ENCODE data around the gene CDC42BPG.

The CDC42BPG gene

GRCh38 chr11:64788321-64789215 is 55.9 kb downstream of the CDC42BPG start:
- no peak overlapping the region for H3K27ac ChIP-seq
- TF ChIP-seq CTCF (IDR thresholded peaks at IDR 0.05), result no peak
- DNase-seq (ENCODE audit: low spot score), result no peak
- H3K4me3 ChIP-seq, result no peak overlapping the region

GRCh38 chr11:64787526-64788320 is 56.7 kb downstream of the CDC42BPG start:
- no peak overlapping the region for H3K27ac ChIP-seq
- TF ChIP-seq CTCF (IDR thresholded peaks at IDR 0.05), result peak; percentile 27
- DNase-seq (ENCODE audit: low spot score), result no peak
- no peak overlapping the region for H3K4me3 ChIP-seq

GRCh38 chr11:64786308-64786707 is 58.1 kb downstream of the CDC42BPG start:
- no peak for TF ChIP-seq CTCF (IDR thresholded peaks at IDR 0.05)

GRCh38 chr11:64784813-64785581 is 59.5 kb downstream of the CDC42BPG start:
- Histone ChIP-seq H3K4me3 (no peak overlapping the region), H3K27ac (no peak overlapping the region)
- TF ChIP-seq CTCF (IDR thresholded peaks at IDR 0.05), result no peak
- DNase-seq (ENCODE audit: low spot score), result no peak

More at GRCh38 chr11:64786308-64786707, 58.1 kb downstream of the CDC42BPG start:
- no peak overlapping the region for H3K27ac ChIP-seq
- DNase-seq (ENCODE audit: low spot score), result no peak
- H3K4me3 ChIP-seq, result no peak overlapping the region

- DNase-seq (ENCODE audit: low spot score), result peak; percentile 100
- H3K27ac ChIP-seq, result peak within 1 kb of the TSS; percentile 99 to 100
- no peak for TF ChIP-seq CTCF (IDR thresholded peaks at IDR 0.05)
- peak within 1 kb of the TSS; percentile 100 for H3K4me3 ChIP-seq
These were observed 65.8 kb downstream of the CDC42BPG start, which contains the start of gene SF1 for GRCh38 chr11:64778473-64779298. Gene SF1 (minus strand): TSS chr11:64778542. CDS start chr11:64778392, 150 bp downstream.

- DNase-seq (ENCODE audit: low spot score), result peak; percentile 82
- Histone ChIP-seq H3K4me3 (peak overlapping the region; percentile 100), H3K27ac (peak overlapping the region; percentile 99 to 100)
- TF ChIP-seq CTCF (IDR thresholded peaks at IDR 0.05), result no peak
These were observed 66.3 kb downstream of the CDC42BPG start for GRCh38 chr11:64778223-64778472.

All from coronary artery (tissue), 2 donors.